Stimulated activated CD4-positive, alpha-beta T cell treated with anti-CD3 and anti-CD28 coated beads, Interleukin-12 subunit alpha, Interleukin-12 subunit beta, amount 100 ng/mL, for 48 hours (primary cell): ENCODE results near the gene FEM1B.

Experiments used
- DNase-seq, 3 donors: peaks; one replicate each; pipeline ENCODE4 v3.0.0-alpha.2; 2020; ENCODE audit warnings: low read depth in 2 of 3, low spot score in 1 of 3

The FEM1B gene

DNA sequence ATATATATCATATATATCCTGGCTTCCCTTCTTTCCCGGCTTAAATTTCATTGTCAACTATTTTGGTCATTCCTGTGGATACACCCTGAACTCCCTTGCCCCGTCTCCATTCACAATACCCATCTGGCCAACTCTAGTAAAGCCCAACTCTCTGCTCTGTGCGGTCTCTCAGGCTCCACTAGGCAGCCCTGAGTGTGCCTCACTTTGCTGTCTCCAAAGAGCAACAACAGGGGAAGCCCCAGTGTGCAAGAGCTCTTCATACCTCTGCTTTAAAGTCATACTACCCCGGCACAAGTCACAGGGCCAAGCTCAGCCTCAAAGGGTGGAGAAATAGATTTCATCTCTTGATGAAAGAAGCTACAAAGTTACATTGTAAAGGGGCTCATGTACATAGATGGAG is 18.9 kb upstream of the FEM1B start:
- DNase-seq = no peak

DNA sequence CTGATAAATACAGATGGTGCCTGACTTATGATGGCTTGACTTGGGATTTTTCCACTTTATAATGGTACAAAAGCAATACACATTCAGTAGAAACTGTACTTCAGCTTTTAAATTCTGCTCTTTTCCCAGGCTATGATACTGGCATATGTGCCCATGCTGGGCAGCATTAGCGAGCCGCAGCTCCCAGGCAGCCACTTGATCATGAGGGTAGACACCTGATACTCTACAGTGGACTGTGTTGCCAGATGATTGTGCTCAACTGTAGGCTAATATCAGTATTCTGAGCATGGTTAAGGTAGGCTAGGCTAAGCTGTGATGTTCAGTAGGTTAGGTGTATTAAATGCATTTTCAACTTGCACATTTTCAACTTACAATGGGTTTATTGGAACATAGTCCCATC is 17.7 kb upstream of the FEM1B start:
- no peak for DNase-seq

DNA sequence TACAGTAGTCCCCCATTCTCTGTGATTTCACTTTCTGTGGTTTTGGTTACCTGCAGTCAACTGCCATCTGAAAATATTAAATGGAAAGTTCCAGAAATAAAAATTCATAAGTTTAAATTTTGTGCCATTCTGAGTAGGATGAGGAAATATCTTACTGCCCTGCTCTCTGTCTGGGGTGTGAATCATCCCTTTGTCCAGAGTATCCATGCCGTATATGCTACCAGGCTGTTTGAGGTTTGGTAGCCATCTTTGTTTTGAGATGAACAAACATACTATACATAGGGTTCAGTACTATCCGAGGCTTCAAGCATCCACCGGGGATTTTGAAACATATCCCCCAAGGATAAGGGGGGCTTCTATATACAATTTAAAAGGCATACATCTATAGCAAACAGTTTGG is 16.3 kb upstream of the FEM1B start:
- no peak for DNase-seq

DNA sequence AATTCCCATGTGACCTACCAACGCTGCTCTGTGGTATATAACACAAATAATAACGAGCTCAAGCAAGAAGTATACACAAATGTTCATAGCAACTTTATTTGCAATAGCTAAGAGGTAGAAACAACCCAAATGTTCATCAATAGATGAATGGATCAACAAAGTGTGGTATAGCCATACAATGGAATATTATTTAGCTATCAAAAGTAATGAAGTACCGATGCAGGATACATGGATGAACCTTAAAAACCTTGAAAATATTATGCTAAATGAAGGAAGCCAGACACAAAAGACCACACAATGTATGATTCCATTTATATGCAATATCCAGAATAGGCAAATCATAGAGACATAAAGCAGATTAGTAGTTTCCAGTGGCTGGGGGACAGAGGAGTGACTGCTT is 15.6 kb upstream of the FEM1B start:
- no peak for DNase-seq

DNA sequence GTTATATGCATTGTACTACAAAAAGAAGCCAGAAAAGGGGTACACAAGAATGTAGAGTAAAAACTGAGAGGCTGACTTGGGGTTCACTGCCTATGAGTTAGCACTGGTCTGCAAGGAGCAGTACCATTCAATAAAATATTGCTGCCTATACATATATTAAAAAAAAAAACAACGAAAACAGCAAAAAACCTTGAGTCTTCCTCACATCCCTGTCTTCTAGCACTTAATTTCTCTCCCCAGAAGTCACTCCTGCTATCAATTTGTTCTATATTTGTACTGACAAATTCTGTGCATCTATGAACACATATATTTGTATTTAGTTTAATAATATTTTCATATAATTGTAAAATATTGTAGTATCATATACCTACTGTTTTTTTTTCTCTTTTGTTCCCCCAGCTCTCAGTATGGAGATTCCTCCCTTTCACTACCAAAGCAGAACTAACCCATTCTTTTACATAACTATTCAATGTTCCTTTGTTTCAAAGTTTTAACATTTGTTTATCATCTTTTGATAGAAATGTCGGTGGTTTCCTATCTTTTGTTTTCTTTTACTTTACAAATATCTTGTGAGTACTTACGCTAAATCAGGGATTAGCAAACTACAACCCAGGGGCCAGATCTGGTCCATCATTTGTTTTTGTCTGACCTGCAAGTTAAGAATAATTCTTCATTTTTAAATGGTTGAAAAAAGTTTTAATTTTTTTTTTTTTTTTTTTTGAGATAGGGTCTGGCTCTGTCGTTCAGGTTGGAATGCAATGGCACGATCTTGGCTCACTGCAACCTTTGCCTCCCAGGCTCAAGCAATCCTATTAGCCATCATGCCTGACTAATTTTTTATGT is 14.8 kb upstream of the FEM1B start:
- no peak for DNase-seq

DNA sequence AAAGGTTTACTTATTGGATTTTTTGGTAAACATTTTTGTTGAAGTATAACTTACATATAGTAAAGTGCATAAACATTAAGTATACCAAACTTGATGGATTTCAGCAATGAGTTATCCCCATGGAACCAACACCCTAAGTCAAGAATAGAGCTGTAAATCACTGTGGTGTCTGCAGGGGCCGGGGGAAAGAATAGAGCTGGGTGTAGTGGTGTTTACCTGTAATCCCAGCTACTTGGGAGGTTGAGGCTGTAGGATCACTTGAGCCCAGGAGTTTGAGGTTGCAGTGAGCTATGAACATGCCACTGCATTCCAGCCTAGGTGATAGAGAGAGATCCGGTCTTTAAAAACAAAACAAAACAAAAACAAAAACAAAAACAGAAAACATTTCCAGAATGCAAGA is 13.3 kb upstream of the FEM1B start:
- no peak for DNase-seq

DNA sequence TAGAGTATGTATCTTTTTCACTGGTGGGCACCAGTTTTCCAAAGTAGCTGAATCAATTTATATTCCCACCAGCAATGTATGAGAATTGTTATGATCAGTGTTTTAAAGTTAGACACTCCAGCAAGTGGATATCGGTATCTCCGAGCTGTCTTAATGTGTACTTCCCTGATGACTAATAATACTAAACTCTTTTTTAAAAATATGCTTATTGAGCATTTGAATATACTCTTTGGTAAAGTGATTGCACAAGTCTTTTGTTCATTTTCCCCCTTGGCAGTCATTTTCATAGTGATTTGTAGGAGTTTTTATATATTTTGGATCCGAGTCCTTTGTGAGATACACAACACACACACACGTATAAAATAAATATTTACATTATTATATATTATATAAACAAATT is 12.5 kb upstream of the FEM1B start:
- no peak for DNase-seq

DNA sequence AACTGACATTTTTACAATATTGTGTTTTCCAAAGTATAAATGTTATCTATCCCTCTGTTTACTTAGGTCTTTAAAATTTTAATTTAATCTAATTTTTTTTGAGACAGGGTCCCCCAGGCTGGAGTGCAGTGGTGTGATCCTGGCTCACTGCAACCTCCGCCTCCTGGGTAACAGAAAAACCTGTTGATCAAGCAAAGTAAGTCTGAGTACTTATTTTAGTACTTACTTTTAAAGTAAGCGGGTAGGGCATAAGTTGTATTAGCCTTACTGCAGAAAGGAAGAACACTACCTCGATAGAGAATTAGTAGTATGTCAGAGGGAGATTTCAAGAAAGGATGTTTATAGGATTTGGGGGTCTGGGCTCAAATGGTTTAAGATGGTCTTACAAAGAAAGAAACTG is 11.9 kb upstream of the FEM1B start:
- DNase-seq = no peak

DNA sequence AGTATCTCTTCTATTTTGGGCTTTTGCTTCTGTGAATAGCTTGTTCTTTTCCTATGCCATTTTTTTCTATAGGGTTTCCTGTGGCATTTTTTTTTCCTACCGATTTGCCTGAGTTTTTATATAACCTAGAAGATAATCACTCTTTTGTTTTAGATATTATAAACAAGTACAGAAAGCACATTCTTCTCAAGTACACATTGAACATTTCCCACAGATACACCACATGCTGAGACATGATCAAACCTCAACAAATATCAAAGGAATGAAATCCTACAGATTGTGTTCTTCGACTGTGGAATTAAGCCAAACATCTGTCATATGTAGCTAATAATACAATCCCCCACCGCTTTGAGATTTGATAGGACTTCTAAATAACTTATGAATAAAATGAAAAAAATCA is 9.1 kb upstream of the FEM1B start:
- DNase-seq = no peak

DNA sequence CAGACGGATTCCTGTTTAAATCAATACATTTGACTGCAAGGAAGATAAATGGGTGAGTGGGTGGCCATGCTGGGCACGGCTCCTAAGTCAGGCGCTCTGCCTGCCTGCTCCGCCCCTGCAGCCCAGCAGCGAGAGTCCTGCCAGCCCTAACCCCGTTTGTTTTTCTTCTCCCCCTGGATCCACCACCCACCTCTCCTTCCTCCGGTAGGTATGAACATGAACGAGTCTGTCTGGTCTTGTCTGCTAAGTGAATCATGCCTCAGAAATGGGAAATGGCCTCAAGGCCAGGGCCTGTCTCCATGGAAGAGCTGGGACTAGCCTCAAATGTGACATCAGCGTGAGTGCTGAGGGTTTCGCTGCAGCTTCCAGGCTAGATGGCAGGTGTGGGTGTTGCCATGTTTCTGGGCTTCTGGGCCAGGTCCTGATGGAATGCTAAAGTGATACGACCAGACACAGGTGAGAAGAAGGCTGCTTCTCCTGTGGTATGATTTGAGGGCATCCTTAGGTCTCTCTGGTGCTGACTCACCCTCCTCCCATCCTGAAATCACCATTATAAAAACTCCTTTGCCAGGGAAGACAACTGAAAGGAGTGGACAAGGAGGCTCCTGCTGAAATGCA is 5.6 kb upstream of the FEM1B start:
- DNase-seq = no peak

DNA sequence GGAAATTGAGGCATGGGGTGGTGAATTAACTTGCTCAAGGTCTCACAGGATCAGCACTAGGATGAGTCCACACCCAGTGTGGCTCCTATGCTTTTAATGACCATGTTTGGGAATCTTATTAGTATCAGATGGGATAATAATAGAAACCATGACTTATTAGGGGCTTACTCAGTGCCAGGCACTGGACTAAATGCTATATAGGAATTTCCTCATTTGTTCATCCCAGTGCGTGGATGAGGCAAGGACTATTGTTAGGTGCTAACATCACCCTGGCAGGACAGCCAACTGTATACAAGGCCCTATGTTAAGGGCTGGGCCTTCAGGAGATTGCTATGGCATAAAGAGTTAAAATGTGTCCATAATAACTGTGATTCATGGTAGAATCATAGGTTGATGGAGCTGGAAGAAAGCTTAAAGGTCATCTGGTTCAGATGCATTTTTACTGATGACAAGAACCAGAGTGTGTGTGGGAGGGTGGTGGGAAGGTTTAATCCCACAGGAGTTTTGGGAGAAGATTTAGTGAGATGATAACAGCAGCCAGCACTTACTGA is 4.7 kb upstream of the FEM1B start:
- DNase-seq = no peak

DNA sequence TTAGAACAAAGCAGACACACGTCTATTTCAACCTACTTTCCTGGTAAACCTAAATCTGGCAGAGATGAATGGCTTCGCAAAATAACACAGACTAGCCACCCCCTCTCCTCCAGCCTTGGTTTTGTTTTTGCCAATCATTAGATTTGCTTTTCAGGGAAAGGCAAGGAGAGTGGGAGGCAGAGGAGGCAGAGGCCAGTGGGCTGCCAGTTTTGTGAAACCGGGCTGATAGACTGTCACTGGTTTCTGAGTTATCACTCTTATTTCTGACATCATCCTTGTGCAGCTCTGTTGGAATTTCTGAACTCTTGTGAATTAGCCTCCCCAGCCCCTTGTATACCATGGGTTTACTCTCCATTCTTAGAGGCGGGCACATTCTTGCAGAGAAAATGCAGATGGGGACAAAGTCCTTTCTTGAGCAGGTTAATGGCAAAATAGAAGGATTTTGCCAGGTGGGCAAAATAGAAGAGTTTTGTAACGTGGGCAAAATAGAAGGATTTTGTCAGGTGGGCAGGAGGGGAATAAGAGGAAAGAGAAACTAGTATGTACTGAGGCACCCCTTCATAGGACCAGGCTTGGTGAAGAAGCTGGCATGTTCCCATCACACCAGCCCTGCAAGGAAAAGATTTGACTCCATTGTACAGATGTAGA is 3.2 kb upstream of the FEM1B start:
- no peak for DNase-seq

DNA sequence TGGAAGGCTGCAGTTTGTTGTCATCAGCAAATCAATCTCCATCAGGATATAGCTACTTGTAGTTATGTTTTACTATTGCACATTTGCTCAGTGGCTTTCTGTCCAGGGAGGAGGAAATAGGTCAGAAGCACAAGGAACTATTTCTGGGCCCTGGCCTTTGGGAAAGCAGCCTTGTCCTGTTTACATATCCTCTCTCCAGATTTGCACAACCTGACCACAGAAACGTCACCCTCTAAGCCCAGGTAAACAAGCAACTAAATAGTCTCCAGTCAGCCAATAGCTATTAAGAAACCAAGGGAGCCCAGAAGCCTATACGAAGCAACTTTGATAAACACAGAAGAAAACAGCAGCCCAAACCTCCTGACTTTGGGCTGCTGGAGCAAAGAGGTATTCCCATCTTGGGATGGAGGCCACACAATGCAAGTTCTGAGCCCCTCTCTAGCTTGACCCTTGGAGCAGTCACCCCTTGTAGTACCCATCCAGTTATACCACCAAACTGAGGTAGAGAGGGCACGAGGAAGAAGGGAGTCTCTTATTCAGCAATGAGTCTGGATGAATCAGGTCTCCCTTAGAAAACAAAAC is 2.3 kb upstream of the FEM1B start:
- no peak for DNase-seq

DNA sequence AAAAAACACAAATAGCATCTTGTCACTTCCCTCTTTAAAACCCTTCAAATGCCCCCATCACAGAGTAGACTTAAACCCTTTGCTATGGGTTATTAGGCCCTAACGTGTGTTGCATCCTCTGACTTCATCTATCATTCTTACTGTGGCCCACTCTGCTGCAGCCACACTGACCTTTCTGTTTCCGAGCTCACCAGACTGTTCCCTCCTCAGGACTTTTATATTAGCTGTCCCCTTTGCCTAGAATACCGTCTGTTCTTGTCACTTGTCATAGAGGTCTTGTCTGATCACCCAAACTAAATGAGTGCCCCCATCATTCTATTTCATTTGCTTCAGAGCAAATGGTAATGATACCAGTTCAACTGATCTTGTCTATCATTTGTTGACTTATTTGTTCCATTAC is 877 bp upstream of the FEM1B start:
- no peak for DNase-seq

DNA sequence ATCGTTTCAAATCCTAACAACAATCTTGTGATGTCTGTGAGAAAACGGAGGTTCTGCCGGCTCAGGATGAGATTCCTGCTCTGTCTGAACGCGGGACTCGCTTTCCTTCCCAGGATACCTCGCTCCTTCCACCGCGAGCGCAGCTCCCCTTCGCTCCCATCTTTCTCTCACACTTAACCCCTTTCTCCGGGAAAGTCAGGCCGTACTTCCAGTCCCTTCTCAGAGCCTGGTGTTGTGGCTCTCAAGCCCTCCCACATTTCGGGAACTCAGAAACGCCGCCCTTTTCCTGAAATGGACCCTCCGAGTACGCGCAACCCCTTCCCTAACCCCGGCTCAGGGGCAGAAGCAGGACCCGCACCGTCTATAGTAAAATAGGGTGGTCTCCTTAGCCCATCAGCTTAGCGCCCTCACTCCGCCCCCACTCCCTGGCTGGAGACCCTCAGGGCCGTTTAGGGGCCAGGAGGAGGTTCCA is 378 bp upstream of the FEM1B start:
- DNase-seq = no peak

DNA sequence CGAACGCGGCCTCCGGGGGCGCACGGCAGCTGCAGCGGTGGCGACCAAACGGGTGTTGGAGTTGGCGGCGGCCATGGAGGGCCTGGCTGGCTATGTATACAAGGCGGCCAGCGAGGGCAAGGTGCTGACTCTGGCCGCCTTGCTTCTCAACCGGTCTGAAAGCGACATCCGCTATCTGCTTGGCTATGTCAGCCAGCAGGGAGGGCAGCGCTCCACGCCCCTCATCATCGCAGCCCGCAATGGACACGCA is 725 bp downstream of the FEM1B start:
- no peak for DNase-seq

DNA sequence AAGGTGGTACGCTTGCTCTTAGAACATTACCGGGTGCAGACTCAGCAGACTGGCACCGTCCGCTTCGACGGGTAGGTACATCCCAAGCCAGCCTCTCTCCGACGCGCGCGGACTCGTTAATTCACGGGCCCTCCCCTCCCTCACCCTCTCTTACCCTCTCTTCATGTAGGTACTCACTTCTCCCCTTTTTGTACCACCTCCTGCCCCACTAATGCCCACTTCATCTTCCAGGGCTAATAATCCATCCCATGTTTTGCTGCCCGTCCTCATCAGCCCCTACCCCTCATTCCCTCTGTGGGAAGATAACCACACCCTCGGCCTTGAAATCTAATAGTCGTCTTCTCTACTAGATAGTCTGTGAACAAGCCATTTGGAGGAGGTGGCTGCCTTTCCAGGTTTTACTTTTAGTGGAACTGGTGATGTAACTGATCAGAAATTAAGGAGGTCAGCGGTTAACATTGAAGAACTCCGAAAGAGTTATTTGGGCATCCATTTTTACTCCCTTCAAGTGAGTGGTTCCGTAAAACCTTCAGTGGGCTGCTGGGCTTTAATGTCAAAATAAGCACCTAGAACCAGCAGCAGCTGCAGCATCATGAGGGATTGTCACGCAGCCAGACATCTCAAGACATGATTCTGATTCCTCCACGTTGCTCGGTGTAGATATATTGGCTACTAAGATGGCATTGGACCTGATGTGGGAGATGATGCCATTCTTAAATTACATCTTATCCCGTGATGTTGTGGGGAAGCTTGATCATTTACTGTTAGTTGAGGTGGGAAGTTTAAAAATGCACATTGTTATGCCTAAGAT is 1.3 kb downstream of the FEM1B start:
- no peak for DNase-seq

DNA sequence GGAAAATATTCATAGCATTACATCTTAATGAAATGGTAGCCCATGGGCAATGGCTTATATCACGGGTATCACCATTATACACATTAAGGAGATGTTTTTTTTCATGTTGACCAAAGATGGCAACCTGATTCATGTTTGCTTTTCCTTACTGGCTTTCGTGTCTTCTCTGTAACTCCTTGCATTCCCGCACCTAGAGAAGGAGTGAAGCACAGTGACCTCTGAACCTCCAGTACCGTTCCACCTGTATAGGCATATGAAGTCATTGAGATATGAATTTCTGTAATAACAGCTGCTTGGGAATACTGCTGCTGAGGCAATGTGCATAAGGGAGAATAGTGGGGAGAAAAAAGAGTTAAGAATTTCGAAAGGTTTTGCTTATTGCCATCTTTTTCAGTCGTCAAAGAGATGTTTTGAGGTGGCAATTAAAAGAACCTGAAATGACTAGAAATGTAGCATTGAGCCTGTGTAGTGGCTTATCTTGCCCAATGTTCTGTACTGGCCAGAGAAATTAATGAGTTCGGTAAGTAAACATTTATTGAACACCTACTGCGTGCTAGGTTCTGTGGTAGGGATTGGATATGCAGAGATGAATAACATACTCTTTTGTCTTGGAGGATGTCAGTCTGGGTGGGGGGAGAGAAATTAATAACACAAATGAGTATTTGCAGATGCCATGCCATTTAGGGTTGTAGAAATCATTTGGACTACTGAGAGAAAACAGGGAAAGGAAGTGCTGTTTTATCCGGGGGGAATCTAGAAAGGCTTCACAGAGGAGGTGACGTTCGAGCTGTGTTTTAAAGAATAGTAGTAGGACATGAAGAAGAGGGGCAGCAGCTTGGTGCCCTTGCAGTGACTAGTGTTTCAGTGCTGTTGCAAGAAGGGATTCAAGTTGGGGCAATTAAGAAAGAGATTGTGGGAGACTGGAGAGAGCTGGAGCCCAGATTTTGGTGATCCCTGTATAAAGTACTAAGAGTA is 2.5 kb downstream of the FEM1B start:
- DNase-seq = no peak

DNA sequence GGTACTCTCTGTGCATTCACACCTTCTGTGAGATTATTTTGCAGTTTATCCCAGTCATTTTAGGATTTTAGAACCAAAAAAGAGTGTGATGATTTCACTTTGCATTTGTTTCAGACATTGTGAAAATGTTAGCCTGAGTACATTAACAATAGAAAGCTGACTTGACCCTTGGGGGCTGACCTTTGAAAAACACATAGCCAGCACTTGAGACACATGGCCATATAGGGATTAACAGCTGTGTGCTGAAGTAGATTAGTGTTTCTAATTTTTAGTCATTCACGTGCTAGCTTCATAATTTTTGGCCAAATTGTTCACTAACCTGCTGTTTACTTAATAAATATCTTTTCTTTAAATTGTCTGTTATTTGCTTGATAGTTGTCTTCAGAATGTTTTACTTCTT is 3.5 kb downstream of the FEM1B start:
- no peak for DNase-seq

DNA sequence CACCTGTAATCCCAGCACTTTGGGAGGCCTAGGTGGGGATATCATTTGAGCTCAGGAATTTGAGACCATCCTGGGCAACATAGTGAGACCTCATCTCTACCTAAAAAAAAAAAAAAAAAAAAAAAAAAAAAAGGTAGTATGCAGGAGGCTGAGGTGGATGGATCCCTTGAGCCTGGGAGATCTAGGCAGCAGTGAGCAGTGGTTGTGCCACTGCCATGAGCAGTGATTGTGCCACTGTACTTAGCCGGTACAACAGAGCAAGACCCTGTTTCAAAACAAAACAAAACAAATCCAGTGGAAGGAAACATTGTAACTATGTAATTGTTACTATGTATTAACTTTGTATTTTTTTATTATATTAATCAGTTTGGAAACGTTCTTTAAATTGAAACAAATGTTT is 5.9 kb downstream of the FEM1B start:
- no peak for DNase-seq
